Fibroblast of lung (primary cell): Measurements from ENCODE around the gene SLC37A1. TPM values are rescaled to one million over a fixed set of nuclear protein-coding genes. Genes with fewer than 3 reads are reported as not detected.

Experiments
- DNase-seq, 2 donors: peaks; one replicate each; pipeline versions ENCODE4 v3.0.0 to v3.0.0-alpha.2; 2010; ENCODE audit warnings: low read depth in 2 of 2
- H2AFZ ChIP-seq: 2 replicates; pipeline ENCODE4 v1.5.1; 2012; ENCODE audit warnings: low read length, control low read depth, inconsistent platforms
- H3K27ac ChIP-seq: 2 replicates; pipeline ENCODE4 v1.5.1; 2011; ENCODE audit warnings: low read length, control low read depth; ENCODE audit not compliant: insufficient read depth
- H3K27me3 ChIP-seq: 2 replicates; pipeline ENCODE4 v1.5.1; 2011; ENCODE audit warnings: mild to moderate bottlenecking, low read length; ENCODE audit not compliant: control insufficient read depth, insufficient read depth
- H3K36me3 ChIP-seq: 2 replicates; pipeline ENCODE4 v1.5.1; 2011; ENCODE audit warnings: low read length; ENCODE audit not compliant: control insufficient read depth, insufficient read depth
- H3K4me1 ChIP-seq: 2 replicates; pipeline ENCODE4 v1.5.1; 2011; ENCODE audit warnings: low read length; ENCODE audit not compliant: control insufficient read depth, insufficient read depth; ENCODE audit errors: extremely low read depth
- H3K4me2 ChIP-seq: 2 replicates; pipeline ENCODE4 v1.5.1; 2011; ENCODE audit warnings: low read length, control low read depth; ENCODE audit not compliant: insufficient read depth; ENCODE audit errors: extremely low read depth
- H3K4me3 ChIP-seq, 4 experiments: fragments of 200-600 bp in 1 of 4; sonication (generic) in 1 of 4; replicated peaks in 1 of 4; 2 replicates each; pipeline ENCODE4 v1.5.1; 2011 to 2016; ENCODE audit warnings: low read length in 4 of 4, low read depth in 3 of 4, mild to moderate bottlenecking in 3 of 4, control low read depth in 2 of 4, inconsistent platforms in 1 of 4, mixed read lengths in 1 of 4; ENCODE audit not compliant: insufficient read depth in 1 of 4; ENCODE audit errors: control extremely low read depth in 1 of 4
- H3K79me2 ChIP-seq: 2 replicates; pipeline ENCODE4 v1.5.1; 2012; ENCODE audit warnings: mild to moderate bottlenecking, low read length, inconsistent platforms; ENCODE audit not compliant: control insufficient read depth, insufficient read depth
- H3K9ac ChIP-seq: 2 replicates; pipeline ENCODE4 v1.5.1; 2011; ENCODE audit warnings: mild to moderate bottlenecking, low read length, control low read depth; ENCODE audit not compliant: insufficient read depth
- H3K9me3 ChIP-seq: 2 replicates; pipeline ENCODE4 v1.5.1; 2012; ENCODE audit warnings: low read depth, low read length; ENCODE audit not compliant: control insufficient read depth, insufficient read depth
- H4K20me1 ChIP-seq: 2 replicates; pipeline ENCODE4 v1.5.1; 2011; ENCODE audit warnings: low read length; ENCODE audit not compliant: control insufficient read depth, insufficient read depth; ENCODE audit errors: extremely low read depth
- EZH2 ChIP-seq: IDR thresholded peaks from 2 replicates; pipeline ENCODE4 v1.5.1; 2012; ENCODE audit warnings: low read length, control low read depth, mild to moderate bottlenecking; ENCODE audit errors: missing control alignments
- polyA plus RNA-seq, 2 donors: library from polyadenylated mRNA; depleted of rRNA in 1 of 2; stranded (reverse) in 1 of 2; unstranded in 1 of 2; fragments of >200 nt; gene quantifications; 2 replicates each; pipeline ENCODE4 v1.2.1, GENCODE V29; 2011 to 2012; ENCODE audit warnings: missing spikeins in 1 of 2
- total RNA-seq: library from RNA; depleted of rRNA; stranded (reverse); fragments of >200 nt; gene quantifications from 2 replicates; pipeline ENCODE4 v1.2.1, GENCODE V29; 2014
- TF ChIP-seq, protein P1 (sequence below), 2 donors: IDR thresholded peaks in 1 of 2; conservative IDR thresholded peaks in 1 of 2; 1 replicate in 1 of 2; 2 replicates in 1 of 2; pipeline ENCODE4 v1.5.1; 2011 to 2012; ENCODE audit warnings: low read length in 2 of 2, control low read depth in 1 of 2, inconsistent platforms in 1 of 2, low read depth in 1 of 2, mild to moderate bottlenecking in 1 of 2

Gene SLC37A1
- total and polyA plus RNA-seq, 2 donors (not counting 1 experiment from before 2014, with no cell fraction given) = 0.42 to 6.4 TPM

- Histone ChIP-seq H3K4me3 (no peak overlapping the region), H3K9me3 (no peaks in the 10 kb centered on the region), H3K36me3 (no peaks in the 10 kb centered on the region), H2AFZ (no peak overlapping the region), H3K79me2 (no peaks in the 10 kb centered on the region), H3K27ac (no peak overlapping the region), H3K27me3 (no peaks in the 10 kb centered on the region), H3K4me2 (no peak overlapping the region), H3K4me1 (no peaks in the 10 kb centered on the region), H3K9ac (no peak overlapping the region), H4K20me1 (no peaks in the 10 kb centered on the region)
- no peak for DNase-seq
- TF ChIP-seq, protein P1, sequence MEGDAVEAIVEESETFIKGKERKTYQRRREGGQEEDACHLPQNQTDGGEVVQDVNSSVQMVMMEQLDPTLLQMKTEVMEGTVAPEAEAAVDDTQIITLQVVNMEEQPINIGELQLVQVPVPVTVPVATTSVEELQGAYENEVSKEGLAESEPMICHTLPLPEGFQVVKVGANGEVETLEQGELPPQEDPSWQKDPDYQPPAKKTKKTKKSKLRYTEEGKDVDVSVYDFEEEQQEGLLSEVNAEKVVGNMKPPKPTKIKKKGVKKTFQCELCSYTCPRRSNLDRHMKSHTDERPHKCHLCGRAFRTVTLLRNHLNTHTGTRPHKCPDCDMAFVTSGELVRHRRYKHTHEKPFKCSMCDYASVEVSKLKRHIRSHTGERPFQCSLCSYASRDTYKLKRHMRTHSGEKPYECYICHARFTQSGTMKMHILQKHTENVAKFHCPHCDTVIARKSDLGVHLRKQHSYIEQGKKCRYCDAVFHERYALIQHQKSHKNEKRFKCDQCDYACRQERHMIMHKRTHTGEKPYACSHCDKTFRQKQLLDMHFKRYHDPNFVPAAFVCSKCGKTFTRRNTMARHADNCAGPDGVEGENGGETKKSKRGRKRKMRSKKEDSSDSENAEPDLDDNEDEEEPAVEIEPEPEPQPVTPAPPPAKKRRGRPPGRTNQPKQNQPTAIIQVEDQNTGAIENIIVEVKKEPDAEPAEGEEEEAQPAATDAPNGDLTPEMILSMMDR (conservative IDR thresholded peaks at IDR 0.05 in 1 of 2, IDR thresholded peaks at IDR 0.05 in 1 of 2; ENCODE audit: low read depth in 1 of 2, low read length in 2 of 2) = no peak
- no peak for TF ChIP-seq EZH2
These were observed 32.8 kb downstream of the SLC37A1 start for GRCh38 chr21:42546433-42546832.

DNA sequence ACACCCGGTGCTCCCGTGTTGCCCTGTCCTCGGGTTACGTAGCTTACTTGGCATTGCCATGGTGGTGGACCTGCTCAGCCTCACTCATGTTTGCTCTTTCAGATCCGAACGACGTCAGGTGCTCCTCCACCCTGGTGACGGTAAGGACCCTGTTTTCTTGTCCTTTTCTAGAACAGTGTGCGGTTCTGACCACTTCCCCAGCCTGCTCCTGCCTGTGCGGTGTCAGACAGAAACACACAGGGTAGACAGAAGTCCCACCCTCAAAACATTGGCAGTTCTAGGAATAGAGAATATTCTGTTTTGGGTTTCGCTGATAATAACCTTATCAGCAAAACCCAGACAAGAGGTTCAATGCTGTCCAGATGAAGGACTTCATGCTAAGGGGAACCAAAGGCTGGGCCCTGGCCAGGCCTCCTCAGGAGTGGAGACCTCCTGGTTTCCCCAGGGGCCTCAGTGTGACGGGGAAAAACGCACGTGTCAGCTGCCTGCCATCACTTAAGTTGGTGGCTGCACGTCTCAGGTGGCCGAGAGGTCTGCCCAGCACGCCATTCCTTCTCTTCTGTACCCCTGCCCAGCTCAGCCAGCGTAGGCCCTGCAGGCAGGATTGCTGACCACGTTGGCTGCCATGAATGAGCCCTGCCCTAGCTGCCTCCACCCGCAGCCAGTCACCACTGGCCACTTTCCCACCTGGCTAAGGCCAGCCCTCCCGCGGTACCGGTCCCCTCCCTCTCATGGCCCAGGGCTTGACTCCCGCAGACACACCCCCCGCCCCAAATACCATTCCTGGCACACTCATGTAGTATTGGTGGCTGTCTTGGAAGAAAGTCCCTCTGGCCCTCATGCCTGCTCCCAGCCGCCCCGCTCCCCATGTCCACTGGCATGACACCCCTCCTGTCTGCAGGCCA lies 33.6 kb downstream of the SLC37A1 start:
- Histone ChIP-seq H3K36me3 (no peaks in the 10 kb centered on the region), H3K9me3 (no peaks in the 10 kb centered on the region), H3K9ac (no peak overlapping the region), H3K79me2 (no peaks in the 10 kb centered on the region), H3K4me3 (no peak overlapping the region), H2AFZ (no peak overlapping the region), H3K4me2 (no peak overlapping the region), H4K20me1 (no peaks in the 10 kb centered on the region), H3K4me1 (no peaks in the 10 kb centered on the region), H3K27ac (no peak overlapping the region), H3K27me3 (no peaks in the 10 kb centered on the region)
- DNase-seq = no peak
- TF ChIP-seq, protein P1 (conservative IDR thresholded peaks at IDR 0.05 in 1 of 2, IDR thresholded peaks at IDR 0.05 in 1 of 2; ENCODE audit: low read depth in 1 of 2, low read length in 2 of 2) = no peak
- no peak for TF ChIP-seq EZH2

GRCh38 chr21:42547906-42548365 lies 34.3 kb downstream of the SLC37A1 start:
- Histone ChIP-seq H3K9ac (no peak overlapping the region), H4K20me1 (no peaks in the 10 kb centered on the region), H3K4me2 (no peak overlapping the region), H3K4me1 (no peaks in the 10 kb centered on the region), H3K27me3 (no peaks in the 10 kb centered on the region), H2AFZ (no peak overlapping the region), H3K4me3 (no peak overlapping the region), H3K79me2 (no peaks in the 10 kb centered on the region), H3K36me3 (no peaks in the 10 kb centered on the region), H3K27ac (no peak overlapping the region), H3K9me3 (no peaks in the 10 kb centered on the region)
- no peak for DNase-seq
- TF ChIP-seq EZH2 = no peak
- TF ChIP-seq, protein P1 (conservative IDR thresholded peaks at IDR 0.05 in 1 of 2, IDR thresholded peaks at IDR 0.05 in 1 of 2; ENCODE audit: low read depth in 1 of 2, low read length in 2 of 2) = no peak
